H1 (cell line): Measurements from ENCODE around the gene TMEM38A. TPM values are rescaled to one million over a fixed set of nuclear protein-coding genes. Genes with fewer than 3 reads are reported as not detected.

Source experiments
- CTCF ChIA-PET: fragments of 300-600 bp; sonication (Branson Sonifier 250); formaldehyde crosslinking; loops from one replicate; lab custom pipeline; 2021; ENCODE audit not compliant: partially characterized antibody; lab: Charles Lee
- POLR2A ChIA-PET: fragments of 300-600 bp; sonication (Branson Sonifier 250); formaldehyde crosslinking; loops from one replicate; lab custom pipeline; 2021; ENCODE audit warnings: inconsistent platforms; ENCODE audit not compliant: partially characterized antibody; lab: Charles Lee
- DNase-seq, 2 experiments: peaks; one replicate each; pipeline versions ENCODE4 v3.0.0 to v3.0.0-alpha.2; 2010 to 2022; ENCODE audit warnings: low spot score in 2 of 2, low read depth in 1 of 2, mixed read lengths in 1 of 2
- FAIRE-seq: peaks from 2 replicates; lab custom pipeline; 2011; peaks lifted over from hg19 to GRCh38; lab: Jason Lieb, UNC
- H2AFZ ChIP-seq: 2 replicates; pipeline ENCODE4 v1.8.1; 2012; ENCODE audit warnings: low read length, inconsistent platforms
- H2AK5ac ChIP-seq: 2 replicates; pipeline ENCODE4 v1.6.1; 2013; ENCODE audit warnings: low read depth, low read length
- H2BK120ac ChIP-seq: replicated peaks from 2 replicates; pipeline ENCODE3; 2013; ENCODE audit warnings: low read depth, low read length, inconsistent platforms
- H2BK12ac ChIP-seq: 2 replicates; pipeline ENCODE4 v1.6.1; 2013; ENCODE audit warnings: low read depth, low read length
- H2BK15ac ChIP-seq: 2 replicates; pipeline ENCODE4 v1.6.1; 2013; ENCODE audit warnings: low read length
- H2BK20ac ChIP-seq: 2 replicates; pipeline ENCODE4 v1.6.1; 2013; ENCODE audit warnings: low read length
- H2BK5ac ChIP-seq: 2 replicates; pipeline ENCODE4 v1.6.1; 2013; ENCODE audit warnings: low read depth, low read length
- H3K14ac ChIP-seq: 2 replicates; pipeline ENCODE4 v1.6.1; 2013; ENCODE audit warnings: inconsistent platforms; ENCODE audit not compliant: insufficient read length
- H3K18ac ChIP-seq: 2 replicates; pipeline ENCODE4 v1.6.1; 2013; ENCODE audit warnings: low read length; ENCODE audit errors: extremely low read depth
- H3K23ac ChIP-seq: 2 replicates; pipeline ENCODE4 v1.6.1; 2013; ENCODE audit warnings: inconsistent platforms; ENCODE audit not compliant: insufficient read length
- H3K23me2 ChIP-seq: 2 replicates; pipeline ENCODE4 v1.6.1; 2013; ENCODE audit warnings: low read depth, low read length
- H3K27ac ChIP-seq: 2 replicates; pipeline ENCODE4 v1.6.1; 2011; ENCODE audit warnings: low read depth, low read length, inconsistent platforms
- H3K27me3 ChIP-seq, 4 experiments: replicated peaks in 1 of 4; 1 replicate in 1 of 4; 2 replicates in 3 of 4; pipeline versions ENCODE4 v1.6.1 to v1.8.1; 2011 to 2013; ENCODE audit warnings: low read length in 3 of 4, mild to moderate bottlenecking in 3 of 4, inconsistent platforms in 2 of 4, mixed read lengths in 2 of 4, moderate library complexity in 1 of 4; ENCODE audit not compliant: control insufficient read depth in 3 of 4, insufficient read depth in 3 of 4; ENCODE audit errors: extremely low read depth in 1 of 4
- H3K36me3 ChIP-seq, 4 experiments: 2 replicates each; pipeline versions ENCODE4 v1.6.1 to v1.8.1; 2011 to 2013; ENCODE audit warnings: mild to moderate bottlenecking in 4 of 4, low read length in 3 of 4, moderate library complexity in 2 of 4, control low read depth in 1 of 4, inconsistent platforms in 1 of 4; ENCODE audit not compliant: insufficient read depth in 4 of 4, control insufficient read depth in 2 of 4
- H3K4ac ChIP-seq: replicated peaks from 2 replicates; pipeline ENCODE3; 2013; ENCODE audit warnings: low read length, low read depth, mixed read lengths, inconsistent platforms; ENCODE audit not compliant: insufficient read length
- H3K4me1 ChIP-seq, 4 experiments: replicated peaks in 1 of 4; 1 replicate in 1 of 4; 2 replicates in 3 of 4; pipeline versions ENCODE4 v1.6.1 to v1.8.1; 2011 to 2013; ENCODE audit warnings: low read length in 3 of 4, inconsistent platforms in 2 of 4, mixed read lengths in 1 of 4; ENCODE audit not compliant: insufficient read depth in 4 of 4, control insufficient read depth in 3 of 4
- H3K4me2 ChIP-seq, 2 experiments: 2 replicates each; pipeline versions ENCODE4 v1.6.1 to v1.8.1; 2011 to 2013; ENCODE audit warnings: low read depth in 2 of 2, low read length in 2 of 2, control low read depth in 1 of 2, inconsistent platforms in 1 of 2, mild to moderate bottlenecking in 1 of 2; ENCODE audit not compliant: insufficient read depth in 1 of 2
- H3K4me3 ChIP-seq, 4 experiments: fragments of 200-600, 300-600 bp in 1 of 4; sonication (generic), shearing (Covaris generic), sonication (Bioruptor Twin) in 1 of 4; 2 replicates each; pipeline versions ENCODE4 v1.5.1 to v1.8.1; 2011 to 2016; ENCODE audit warnings: low read length in 4 of 4, low read depth in 3 of 4, control low read depth in 2 of 4, inconsistent platforms in 2 of 4, mild to moderate bottlenecking in 2 of 4, mixed read lengths in 1 of 4, moderate library complexity in 1 of 4; ENCODE audit not compliant: insufficient read depth in 2 of 4; ENCODE audit errors: extremely low read depth in 1 of 4
- H3K56ac ChIP-seq: replicated peaks from 2 replicates; pipeline ENCODE3; 2013; ENCODE audit warnings: low read depth, mild to moderate bottlenecking, mixed read lengths, low read length, inconsistent platforms; ENCODE audit not compliant: insufficient read length
- H3K79me1 ChIP-seq: 2 replicates; pipeline ENCODE4 v1.6.1; 2013; ENCODE audit warnings: low read depth, low read length, control low read depth
- H3K79me2 ChIP-seq, 2 experiments: 2 replicates each; pipeline versions ENCODE4 v1.6.1 to v1.8.1; 2012 to 2013; ENCODE audit warnings: low read length in 2 of 2, mild to moderate bottlenecking in 2 of 2, inconsistent platforms in 1 of 2; ENCODE audit not compliant: insufficient read depth in 2 of 2, control insufficient read depth in 1 of 2
- H3K9ac ChIP-seq, 4 experiments: replicated peaks in 1 of 4; 1 replicate in 1 of 4; 2 replicates in 3 of 4; pipeline versions ENCODE4 v1.6.1 to v1.8.1; 2011 to 2013; ENCODE audit warnings: low read depth in 3 of 4, low read length in 3 of 4, control low read depth in 2 of 4, mild to moderate bottlenecking in 2 of 4, moderate library complexity in 2 of 4, inconsistent platforms in 1 of 4; ENCODE audit errors: extremely low read depth in 1 of 4
- H3K9me3 ChIP-seq, 2 experiments: 2 replicates each; pipeline versions ENCODE4 v1.6.1 to v1.8.1; 2012 to 2013; ENCODE audit warnings: mild to moderate bottlenecking in 2 of 2, moderate library complexity in 2 of 2, control low read depth in 1 of 2, inconsistent platforms in 1 of 2, low read depth in 1 of 2, low read length in 1 of 2, mixed read lengths in 1 of 2; ENCODE audit not compliant: insufficient read depth in 2 of 2
- H4K20me1 ChIP-seq, 2 experiments: replicated peaks in 1 of 2; 2 replicates each; pipeline versions ENCODE3 to v1.8.1; 2011 to 2013; ENCODE audit warnings: inconsistent platforms in 2 of 2, low read length in 2 of 2, mild to moderate bottlenecking in 1 of 2; ENCODE audit not compliant: insufficient read depth in 2 of 2, control insufficient read depth in 1 of 2
- H4K5ac ChIP-seq: 2 replicates; pipeline ENCODE4 v1.6.1; 2013; ENCODE audit warnings: low read length, low read depth, mixed read lengths, inconsistent platforms; ENCODE audit not compliant: insufficient read length
- H4K8ac ChIP-seq: 2 replicates; pipeline ENCODE4 v1.8.0; 2013; ENCODE audit warnings: mild to moderate bottlenecking, moderate library complexity, low read length, inconsistent platforms; ENCODE audit not compliant: insufficient read depth; ENCODE audit errors: extremely low read depth
- H4K91ac ChIP-seq: replicated peaks from 2 replicates; pipeline ENCODE3; 2013; ENCODE audit warnings: low read length, mixed read lengths, inconsistent platforms; ENCODE audit not compliant: insufficient read length
- ATF2 ChIP-seq: IDR thresholded peaks from 2 replicates; pipeline ENCODE4 v1.6.1; 2012; ENCODE audit warnings: low read length, inconsistent platforms
- BACH1 ChIP-seq: IDR thresholded peaks from 2 replicates; pipeline ENCODE4 v1.6.1; 2012; ENCODE audit warnings: low read length, improper control_type of control experiment
- CREB1 ChIP-seq: IDR thresholded peaks from 2 replicates; pipeline ENCODE4 v1.6.1; 2012; ENCODE audit warnings: inconsistent platforms
- GTF2F1 ChIP-seq: IDR thresholded peaks from 2 replicates; pipeline ENCODE4 v1.6.1; 2012; ENCODE audit warnings: low read depth, low read length, improper control_type of control experiment, borderline replicate concordance
- JUND ChIP-seq: IDR thresholded peaks from 2 replicates; pipeline ENCODE4 v1.6.1; 2011; ENCODE audit warnings: mild to moderate bottlenecking, improper control_type of control experiment, low read length
- KDM4A ChIP-seq: IDR thresholded peaks from one replicate; pipeline ENCODE4 v1.7.1; 2012; ENCODE audit warnings: low read depth, mild to moderate bottlenecking, moderate library complexity, low read length, inconsistent platforms; ENCODE audit not compliant: severe bottlenecking
- NANOG ChIP-seq: IDR thresholded peaks from 2 replicates; pipeline ENCODE4 v1.6.1; 2011; ENCODE audit warnings: low read length, low read depth, mild to moderate bottlenecking, inconsistent platforms; ENCODE audit not compliant: insufficient read depth, poor library complexity, severe bottlenecking
- NRF1 ChIP-seq: IDR thresholded peaks from 2 replicates; pipeline ENCODE4 v1.6.1; 2011; ENCODE audit warnings: mild to moderate bottlenecking, low read depth, low read length, improper control_type of control experiment
- PHF8 ChIP-seq: fragments of 200-600 bp; sonication (generic); conservative IDR thresholded peaks from 2 replicates; pipeline ENCODE4 v1.7.1; 2012; ENCODE audit warnings: low read depth, mild to moderate bottlenecking, inconsistent platforms, low read length, moderate library complexity
- POU5F1 ChIP-seq: IDR thresholded peaks from 2 replicates; pipeline ENCODE4 v1.6.1; 2011; ENCODE audit warnings: low read depth, mild to moderate bottlenecking, low read length, moderate library complexity
- RXRA ChIP-seq: IDR thresholded peaks from 2 replicates; pipeline ENCODE4 v1.6.1; 2011; ENCODE audit warnings: low read depth, mild to moderate bottlenecking, low read length, moderate library complexity; ENCODE audit not compliant: insufficient read depth
- SIRT6 ChIP-seq: IDR thresholded peaks from one replicate; pipeline ENCODE4 v1.7.1; 2012; ENCODE audit warnings: low read length, inconsistent platforms
- SP1 ChIP-seq: IDR thresholded peaks from 2 replicates; pipeline ENCODE4 v1.6.1; 2011; ENCODE audit warnings: low read depth, low read length
- TCF12 ChIP-seq: IDR thresholded peaks from 2 replicates; pipeline ENCODE4 v1.6.1; 2011; ENCODE audit warnings: low read depth, mild to moderate bottlenecking, low read length
- YY1 ChIP-seq: IDR thresholded peaks from 2 replicates; pipeline ENCODE4 v1.6.1; 2011; ENCODE audit warnings: low read depth, mild to moderate bottlenecking, low read length
- polyA plus RNA-seq, 7 experiments: library from polyadenylated mRNA; depleted of rRNA in 3 of 7; stranded (reverse) in 5 of 7; unstranded in 2 of 7; fragments of >200 nt in 5 of 7; fragments of 200-250 nt in 2 of 7; gene quantifications; 1 replicate in 5 of 7; 2 replicates in 1 of 7; 4 replicates in 1 of 7; pipeline versions ENCODE4 v1.2.1 to v1.2.3, GENCODE V29; 2011 to 2013; ENCODE audit warnings: missing spikeins in 2 of 7, mixed read lengths in 2 of 7
- total RNA-seq: library from RNA; stranded (reverse); fragmentation: NEBNext Ultra II Directional; extraction: Animal tissue kit (Norgen Biotek cat#: 25700); gene quantifications from 2 replicates; pipeline ENCODE4 v1.2.1, GENCODE V29; 2021

Gene TMEM38A
- total and polyA plus RNA-seq, 2 of the 8 experiments (the other 6 are each of a cell fraction or from before 2014, with no cell fraction given), result 8.9 to 9.2 TPM

GRCh38 chr19:16677055-16677454, 16.1 kb downstream of the TMEM38A start:
- Histone ChIP-seq H3K4me1 (no peaks in the 10 kb centered on the region), H4K8ac (no peak overlapping the region), H2BK12ac (no peak overlapping the region), H3K79me1 (no peaks in the 10 kb centered on the region), H3K23ac (no peak overlapping the region), H4K5ac (no peak overlapping the region), H3K9ac (no peak overlapping the region), H3K79me2 (no peaks in the 10 kb centered on the region), H3K9me3 (no peaks in the 10 kb centered on the region), H3K18ac (no peak overlapping the region), H3K4ac (no peak overlapping the region), H4K91ac (no peak overlapping the region), H3K14ac (no peak overlapping the region), H2BK20ac (no peak overlapping the region), H3K27me3 (no peaks in the 10 kb centered on the region), H2BK15ac (no peak overlapping the region), H3K56ac (no peak overlapping the region), H3K36me3 (peaks cover 0 to 15% (median 6%) of the 10 kb centered on the region in 4 experiments; a peak in 4 of 8 replicates), H3K23me2 (no peaks in the 10 kb centered on the region; the same call in 1 of the 2 replicates), H2AK5ac (no peak overlapping the region), H2BK120ac (no peak overlapping the region), H2BK5ac (no peak overlapping the region), H2AFZ (no peak overlapping the region), H3K4me2 (no peak overlapping the region), H4K20me1 (no peaks in the 10 kb centered on the region), H3K4me3 (no peak overlapping the region), H3K27ac (no peak overlapping the region)
- ChIA-PET POLR2A (interaction anchor here (0.6 to 0.8 kb wide), 2 partner anchors 14 to 41 kb away, joined by 3 to 6 read pairs; no protein-coding TSS in a partner anchor), CTCF (interaction anchor here (1.6 kb wide), 1 partner anchor 38 kb away, joined by 3 read pairs; no protein-coding TSS in a partner anchor)
- FAIRE-seq (no peak), DNase-seq (no peak)
- TF ChIP-seq SP1 (no peak), CREB1 (no peak), PHF8 (no peak), ATF2 (no peak), NANOG (no peak), BACH1 (no peak), RXRA (no peak), GTF2F1 (no peak), KDM4A (no peak), NRF1 (no peak), YY1 (no peak), JUND (no peak), SIRT6 (no peak), TCF12 (no peak), POU5F1 (no peak)
